DOHH2 (cell line): ENCODE data around the gene PCP2.

Experiments used
- H3F3A ChIP-seq: fragments of 200-600 bp; sonication (generic), shearing (Covaris generic); 2 replicates; pipeline ENCODE4 v1.6.0; 2016; ENCODE audit warnings: antibody characterized with exemption, mild to moderate bottlenecking; ENCODE audit not compliant: control insufficient read depth, insufficient read depth
- H3K27ac ChIP-seq: fragments of 200-600 bp; sonication (generic); 2 replicates; pipeline ENCODE4 v1.5.1; 2014; ENCODE audit warnings: low read depth, mild to moderate bottlenecking, low read length, moderate library complexity
- H3K27me3 ChIP-seq: fragments of 200-600 bp; sonication (generic); 2 replicates; pipeline ENCODE4 v1.6.1; 2014; ENCODE audit warnings: mild to moderate bottlenecking, low read length, mixed read lengths; ENCODE audit not compliant: control insufficient read depth
- H3K36me3 ChIP-seq: fragments of 200-600 bp; sonication (generic); 2 replicates; pipeline ENCODE4 v1.6.1; 2014; ENCODE audit warnings: mild to moderate bottlenecking, low read length, moderate library complexity, mixed read lengths; ENCODE audit not compliant: control insufficient read depth
- H3K4me1 ChIP-seq: fragments of 200-600 bp; sonication (generic); 2 replicates; pipeline ENCODE4 v1.6.1; 2014; ENCODE audit warnings: mild to moderate bottlenecking, low read length, mixed read lengths; ENCODE audit not compliant: control insufficient read depth
- H3K4me2 ChIP-seq: fragments of 200-600 bp; sonication (generic); 2 replicates; pipeline ENCODE4 v1.6.0; 2014; ENCODE audit warnings: mild to moderate bottlenecking, low read length, moderate library complexity
- H3K4me3 ChIP-seq: fragments of 200-600 bp; sonication (generic); 2 replicates; pipeline ENCODE4 v1.5.1; 2014; ENCODE audit warnings: mild to moderate bottlenecking, low read length, mixed read lengths
- H3K79me2 ChIP-seq: fragments of 200-600 bp; sonication (generic); 2 replicates; pipeline ENCODE4 v1.6.1; 2014; ENCODE audit warnings: mild to moderate bottlenecking, low read length, mixed read lengths; ENCODE audit not compliant: control insufficient read depth
- H3K9me2 ChIP-seq: fragments of 200-600 bp; sonication (generic); replicated peaks from 2 replicates; pipeline ENCODE4 v1.6.1; 2014; ENCODE audit warnings: mild to moderate bottlenecking, low read length, mixed read lengths; ENCODE audit not compliant: control insufficient read depth
- H3K9me3 ChIP-seq: fragments of 200-600 bp; sonication (generic); 2 replicates; pipeline ENCODE4 v1.6.1; 2014; ENCODE audit warnings: antibody characterized with exemption, low read length, mixed read lengths; ENCODE audit not compliant: control insufficient read depth, insufficient read depth
- H4K20me1 ChIP-seq: fragments of 200-600 bp; sonication (generic); 2 replicates; pipeline ENCODE4 v1.6.0; 2014; ENCODE audit warnings: low read depth, mild to moderate bottlenecking, antibody characterized with exemption, low read length, moderate library complexity; ENCODE audit not compliant: control insufficient read depth, insufficient read depth
- CTCF ChIP-seq: fragments of 200-600 bp; sonication (generic); IDR thresholded peaks from one replicate; pipeline ENCODE4 v1.5.1; 2014; ENCODE audit warnings: antibody characterized with exemption, mild to moderate bottlenecking, low read depth, low read length; ENCODE audit not compliant: poor library complexity, severe bottlenecking
- EZH2phosphoT487 ChIP-seq: fragments of 200-600 bp; sonication (generic); IDR thresholded peaks from 2 replicates; pipeline ENCODE4 v1.6.1; 2017; ENCODE audit warnings: borderline replicate concordance, mild to moderate bottlenecking, antibody characterized with exemption, low read length, moderate library complexity, mixed read lengths

The PCP2 gene

DNA sequence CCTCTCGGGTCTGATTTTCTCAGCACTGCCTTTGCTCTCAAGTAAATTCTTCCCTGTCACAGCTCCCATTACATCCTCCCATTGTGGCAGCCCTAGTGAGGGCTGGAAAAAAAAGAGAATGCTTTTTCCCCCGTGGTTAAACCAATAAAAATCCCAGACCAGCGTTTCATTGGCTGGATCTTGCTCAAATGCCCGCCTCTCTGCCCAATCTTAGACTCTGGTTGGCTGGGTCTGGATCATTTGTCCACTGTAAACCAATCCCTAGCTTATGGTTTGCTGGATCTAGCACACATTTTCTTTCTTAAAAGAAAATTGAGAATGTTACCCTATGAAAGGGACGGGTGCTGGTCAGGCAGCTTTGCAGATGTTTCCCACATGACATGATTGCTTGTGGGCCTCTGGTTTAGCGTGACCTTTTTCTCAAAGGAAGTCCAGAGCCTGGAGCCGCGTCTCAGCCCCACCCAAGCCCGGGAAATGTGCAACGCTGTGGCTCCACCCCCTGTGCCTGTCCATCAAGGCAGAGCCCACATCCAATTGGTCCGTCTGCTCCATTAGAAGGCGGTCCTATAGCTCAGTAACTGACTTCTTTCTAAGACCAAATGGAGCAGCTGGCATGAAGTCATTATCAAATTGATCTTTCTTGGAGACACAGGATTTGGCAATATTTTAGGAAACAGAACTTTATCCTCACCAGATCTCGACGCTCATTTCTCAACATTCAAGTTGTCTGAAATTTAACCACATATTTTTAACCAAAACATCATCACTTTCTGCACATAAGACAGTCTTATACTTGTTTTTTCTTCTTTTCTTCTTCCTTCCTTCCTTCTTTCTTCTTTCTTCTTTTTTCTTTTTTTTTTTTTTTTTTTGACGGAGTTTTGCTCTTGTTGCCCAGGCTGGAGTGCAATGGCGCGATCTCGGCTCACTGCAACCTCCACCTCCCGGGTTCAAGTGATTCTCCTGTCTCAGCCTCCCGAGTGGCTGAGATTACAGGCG lies 40.8 kb upstream of the PCP2 start:
- H3K9me2 ChIP-seq: no peaks in the 10 kb centered on the region
- H3F3A ChIP-seq: no peaks in the 10 kb centered on the region; the same call in 1 of the 2 replicates
- H3K27ac ChIP-seq: no peak overlapping the region
- no peaks in the 10 kb centered on the region for H3K79me2 ChIP-seq
- no peaks in the 10 kb centered on the region for H4K20me1 ChIP-seq
- H3K4me1 ChIP-seq: peaks cover 49% of the 10 kb centered on the region
- no peak for TF ChIP-seq EZH2phosphoT487
- no peaks in the 10 kb centered on the region for H3K36me3 ChIP-seq
- H3K4me2 ChIP-seq: peak overlapping the region; percentile 40
- peaks cover 7% of the 10 kb centered on the region; the same call in 1 of the 2 replicates for H3K9me3 ChIP-seq
- peaks cover 5% of the 10 kb centered on the region for H3K27me3 ChIP-seq
- peak overlapping the region; percentile 14; the same call in 1 of the 2 replicates for H3K4me3 ChIP-seq

- Histone ChIP-seq H3K27me3 (peaks cover 5% of the 10 kb centered on the region), H3K79me2 (no peaks in the 10 kb centered on the region), H3K9me2 (no peaks in the 10 kb centered on the region), H3K4me3 (no peak overlapping the region), H3K4me1 (peaks cover 35% of the 10 kb centered on the region), H3K9me3 (peaks cover 7% of the 10 kb centered on the region; the same call in 1 of the 2 replicates), H3K27ac (no peak overlapping the region), H3K4me2 (no peak overlapping the region), H4K20me1 (no peaks in the 10 kb centered on the region), H3F3A (no peaks in the 10 kb centered on the region; the same call in 1 of the 2 replicates), H3K36me3 (no peaks in the 10 kb centered on the region)
- TF ChIP-seq EZH2phosphoT487: no peak
- no peak for TF ChIP-seq CTCF
Measured at GRCh38 chr19:7672522-7672921, 39.0 kb upstream of the PCP2 start.

- Histone ChIP-seq H3K27me3 (peaks cover 5% of the 10 kb centered on the region), H3K4me1 (peaks cover 17% of the 10 kb centered on the region), H3F3A (no peaks in the 10 kb centered on the region; the same call in 1 of the 2 replicates), H3K4me2 (no peak overlapping the region), H3K4me3 (no peak overlapping the region), H3K9me2 (no peaks in the 10 kb centered on the region), H3K36me3 (no peaks in the 10 kb centered on the region), H3K9me3 (peaks cover 7% of the 10 kb centered on the region; the same call in 1 of the 2 replicates), H3K79me2 (no peaks in the 10 kb centered on the region), H4K20me1 (no peaks in the 10 kb centered on the region), H3K27ac (no peak overlapping the region)
- TF ChIP-seq EZH2phosphoT487 (no peak), CTCF (no peak)
Measured at GRCh38 chr19:7670790-7671189, 37.3 kb upstream of the PCP2 start.
